Measurements from ENCODE around the gene OXNAD1. TPM values are rescaled to one million over a fixed set of nuclear protein-coding genes. Genes with fewer than 3 reads are reported as not detected.

Gene OXNAD1
- total RNA-seq, 1 experiment from 2014 or later, result 6.6 TPM

DNA sequence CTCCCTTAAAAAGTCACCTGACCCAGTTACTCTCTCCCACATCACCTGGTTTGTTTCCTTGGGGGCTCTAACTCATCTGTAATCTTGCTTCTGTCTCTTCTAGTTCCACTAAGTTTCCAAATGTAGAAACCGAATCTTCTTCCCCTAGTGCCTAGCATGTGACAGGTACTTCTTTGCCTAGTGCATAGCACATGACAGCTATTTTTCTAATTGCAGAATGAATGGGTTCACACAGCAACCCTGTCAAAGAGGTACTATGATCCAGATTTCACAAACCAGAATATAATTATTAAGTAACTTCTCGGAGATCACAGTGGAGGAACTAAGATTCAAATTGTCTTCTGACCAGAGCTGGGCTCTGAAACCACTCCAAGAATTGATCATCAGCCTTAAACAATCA, 7.7 kb upstream of the OXNAD1 start:
- ChIA-PET CTCF (no interaction called here), POLR2A (interaction anchor here (0.6 kb wide), 1 partner anchor 656 kb away, joined by 6 read pairs; the partner anchor contains the start of genes BTD and HACL1)
- TF ChIP-seq SIN3A (IDR thresholded peaks at IDR 0.05; ENCODE audit: borderline replicate concordance, insufficient read depth, low read depth, low read length) (no peak), POLR2AphosphoS5 (IDR thresholded peaks at IDR 0.05; ENCODE audit: low read depth, low read length) (no peak), TCF7L2 (IDR thresholded peaks at IDR 0.05; ENCODE audit: low read depth, low read length) (no peak)
- TF ChIP-seq, protein P1, sequence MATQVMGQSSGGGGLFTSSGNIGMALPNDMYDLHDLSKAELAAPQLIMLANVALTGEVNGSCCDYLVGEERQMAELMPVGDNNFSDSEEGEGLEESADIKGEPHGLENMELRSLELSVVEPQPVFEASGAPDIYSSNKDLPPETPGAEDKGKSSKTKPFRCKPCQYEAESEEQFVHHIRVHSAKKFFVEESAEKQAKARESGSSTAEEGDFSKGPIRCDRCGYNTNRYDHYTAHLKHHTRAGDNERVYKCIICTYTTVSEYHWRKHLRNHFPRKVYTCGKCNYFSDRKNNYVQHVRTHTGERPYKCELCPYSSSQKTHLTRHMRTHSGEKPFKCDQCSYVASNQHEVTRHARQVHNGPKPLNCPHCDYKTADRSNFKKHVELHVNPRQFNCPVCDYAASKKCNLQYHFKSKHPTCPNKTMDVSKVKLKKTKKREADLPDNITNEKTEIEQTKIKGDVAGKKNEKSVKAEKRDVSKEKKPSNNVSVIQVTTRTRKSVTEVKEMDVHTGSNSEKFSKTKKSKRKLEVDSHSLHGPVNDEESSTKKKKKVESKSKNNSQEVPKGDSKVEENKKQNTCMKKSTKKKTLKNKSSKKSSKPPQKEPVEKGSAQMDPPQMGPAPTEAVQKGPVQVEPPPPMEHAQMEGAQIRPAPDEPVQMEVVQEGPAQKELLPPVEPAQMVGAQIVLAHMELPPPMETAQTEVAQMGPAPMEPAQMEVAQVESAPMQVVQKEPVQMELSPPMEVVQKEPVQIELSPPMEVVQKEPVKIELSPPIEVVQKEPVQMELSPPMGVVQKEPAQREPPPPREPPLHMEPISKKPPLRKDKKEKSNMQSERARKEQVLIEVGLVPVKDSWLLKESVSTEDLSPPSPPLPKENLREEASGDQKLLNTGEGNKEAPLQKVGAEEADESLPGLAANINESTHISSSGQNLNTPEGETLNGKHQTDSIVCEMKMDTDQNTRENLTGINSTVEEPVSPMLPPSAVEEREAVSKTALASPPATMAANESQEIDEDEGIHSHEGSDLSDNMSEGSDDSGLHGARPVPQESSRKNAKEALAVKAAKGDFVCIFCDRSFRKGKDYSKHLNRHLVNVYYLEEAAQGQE (IDR thresholded peaks at IDR 0.05; ENCODE audit: insufficient read depth in 1 of 2, low read depth in 2 of 2, low read length in 1 of 2), result no peak
- TF ChIP-seq, protein P2, sequence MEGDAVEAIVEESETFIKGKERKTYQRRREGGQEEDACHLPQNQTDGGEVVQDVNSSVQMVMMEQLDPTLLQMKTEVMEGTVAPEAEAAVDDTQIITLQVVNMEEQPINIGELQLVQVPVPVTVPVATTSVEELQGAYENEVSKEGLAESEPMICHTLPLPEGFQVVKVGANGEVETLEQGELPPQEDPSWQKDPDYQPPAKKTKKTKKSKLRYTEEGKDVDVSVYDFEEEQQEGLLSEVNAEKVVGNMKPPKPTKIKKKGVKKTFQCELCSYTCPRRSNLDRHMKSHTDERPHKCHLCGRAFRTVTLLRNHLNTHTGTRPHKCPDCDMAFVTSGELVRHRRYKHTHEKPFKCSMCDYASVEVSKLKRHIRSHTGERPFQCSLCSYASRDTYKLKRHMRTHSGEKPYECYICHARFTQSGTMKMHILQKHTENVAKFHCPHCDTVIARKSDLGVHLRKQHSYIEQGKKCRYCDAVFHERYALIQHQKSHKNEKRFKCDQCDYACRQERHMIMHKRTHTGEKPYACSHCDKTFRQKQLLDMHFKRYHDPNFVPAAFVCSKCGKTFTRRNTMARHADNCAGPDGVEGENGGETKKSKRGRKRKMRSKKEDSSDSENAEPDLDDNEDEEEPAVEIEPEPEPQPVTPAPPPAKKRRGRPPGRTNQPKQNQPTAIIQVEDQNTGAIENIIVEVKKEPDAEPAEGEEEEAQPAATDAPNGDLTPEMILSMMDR (IDR thresholded peaks at IDR 0.05), result no peak
- Histone ChIP-seq H3K27me3 (ENCODE audit: control insufficient read depth, insufficient read depth, low read length) (no peaks in the 10 kb centered on the region), H3K9me3 (ENCODE audit: control insufficient read depth, insufficient read depth, low read depth, low read length) (no peaks in the 10 kb centered on the region), H3K4me1 (ENCODE audit: control insufficient read depth, insufficient read depth, low read length) (no peaks in the 10 kb centered on the region), H3K27ac (ENCODE audit: low read length) (no peak overlapping the region), H3K4me3 (ENCODE audit: low read depth in 2 of 2, low read length in 2 of 2) (no peak overlapping the region), H3K36me3 (ENCODE audit: control insufficient read depth, insufficient read depth, low read length) (peaks cover 7% of the 10 kb centered on the region)
- in situ Hi-C loops (cut with HindIII; ENCODE audit: low pct_unique_long_range_greater_than_20kb, low sequenced_read_pairs), result no loop called here
- DNase-seq (ENCODE audit: low read depth, low spot score) (no peak), ATAC-seq (no peak)
- BruUV-seq (replicated peaks), result no TSS peak
- intact Hi-C loops (cut with micrococcal nuclease; ENCODE audit: unreplicated experiment), result no loop called here

DNA sequence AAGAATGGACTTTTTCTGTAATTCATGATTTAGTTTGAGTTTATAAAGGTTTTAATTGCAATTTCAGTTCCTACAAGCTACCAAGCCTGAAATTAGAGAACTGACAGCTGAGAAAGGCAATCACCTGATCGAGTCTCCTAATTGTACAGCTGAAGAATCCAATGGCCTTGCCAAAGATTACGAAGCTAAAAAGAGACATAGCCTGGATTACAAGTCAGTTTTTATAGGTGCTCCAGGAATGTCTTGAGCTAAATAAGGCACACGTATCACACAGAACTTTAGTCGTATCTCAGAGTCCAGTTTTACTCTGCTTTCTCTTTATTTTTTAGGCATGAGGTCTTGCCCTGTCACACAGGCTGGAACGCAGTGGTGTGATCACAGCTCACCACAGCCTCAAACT, 6.8 kb upstream of the OXNAD1 start:
- no TSS peak for BruUV-seq (replicated peaks)
- CTCF ChIA-PET, result no interaction called here
- POLR2A ChIA-PET, result interaction anchor here (0.6 kb wide), 1 partner anchor 1046 kb away, joined by 3 read pairs; no protein-coding TSS in a partner anchor
- no peak for ATAC-seq
- in situ Hi-C loops (cut with HindIII; ENCODE audit: low pct_unique_long_range_greater_than_20kb, low sequenced_read_pairs), result no loop called here
- Histone ChIP-seq H3K27me3 (ENCODE audit: control insufficient read depth, insufficient read depth, low read length) (no peaks in the 10 kb centered on the region), H3K27ac (ENCODE audit: low read length) (no peak overlapping the region), H3K36me3 (ENCODE audit: control insufficient read depth, insufficient read depth, low read length) (peaks cover 7% of the 10 kb centered on the region), H3K4me1 (ENCODE audit: control insufficient read depth, insufficient read depth, low read length) (no peaks in the 10 kb centered on the region), H3K4me3 (ENCODE audit: low read depth in 2 of 2, low read length in 2 of 2) (no peak overlapping the region), H3K9me3 (ENCODE audit: control insufficient read depth, insufficient read depth, low read depth, low read length) (no peaks in the 10 kb centered on the region)
- intact Hi-C loops (cut with micrococcal nuclease; ENCODE audit: unreplicated experiment), result no loop called here
- no peak for DNase-seq (ENCODE audit: low read depth, low spot score)
- TF ChIP-seq TCF7L2 (IDR thresholded peaks at IDR 0.05; ENCODE audit: low read depth, low read length), result no peak
- TF ChIP-seq SIN3A (IDR thresholded peaks at IDR 0.05; ENCODE audit: borderline replicate concordance, insufficient read depth, low read depth, low read length), result no peak
- TF ChIP-seq, protein P1 (IDR thresholded peaks at IDR 0.05; ENCODE audit: insufficient read depth in 1 of 2, low read depth in 2 of 2, low read length in 1 of 2), result no peak
- TF ChIP-seq POLR2AphosphoS5 (IDR thresholded peaks at IDR 0.05; ENCODE audit: low read depth, low read length), result no peak
- TF ChIP-seq, protein P2 (IDR thresholded peaks at IDR 0.05), result no peak
